Left kidney (tissue), 2 donors: Measurements from ENCODE around the gene CTNNA1. TPM values are rescaled to one million over a fixed set of nuclear protein-coding genes. Genes with fewer than 3 reads are reported as not detected.

ENCODE experiments used
- DNase-seq: peaks from one replicate; pipeline ENCODE4 v3.0.0-alpha.2; 2013
- polyA plus RNA-seq: library from polyadenylated mRNA; unstranded; fragments of 120-200 nt; gene quantifications from one replicate; pipeline ENCODE4 v1.2.1, GENCODE V29; 2013; ENCODE audit not compliant: insufficient read length

The CTNNA1 gene
- polyA plus RNA-seq, 1 donor: 423 TPM

DNA sequence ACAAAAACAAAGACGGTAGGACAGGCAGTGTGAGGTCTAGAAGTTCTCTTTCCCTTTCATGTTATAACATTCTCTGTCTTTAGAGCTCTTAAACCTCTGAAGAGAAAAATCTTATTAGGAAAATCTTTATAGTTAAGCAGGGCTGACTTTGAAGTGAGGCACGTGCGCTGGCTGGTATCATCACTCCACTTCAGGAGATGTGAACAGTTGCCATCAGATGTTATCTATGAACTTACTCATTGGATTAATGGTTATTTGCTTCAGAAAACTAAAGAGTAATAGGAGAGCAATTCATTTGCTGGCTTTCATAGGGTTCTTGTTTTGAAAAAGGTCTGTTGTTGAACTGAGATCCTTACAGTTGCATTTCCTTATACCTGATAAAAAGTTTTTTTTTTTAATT, 96.2 kb downstream of the CTNNA1 start:
- DNase-seq: no peak

DNA sequence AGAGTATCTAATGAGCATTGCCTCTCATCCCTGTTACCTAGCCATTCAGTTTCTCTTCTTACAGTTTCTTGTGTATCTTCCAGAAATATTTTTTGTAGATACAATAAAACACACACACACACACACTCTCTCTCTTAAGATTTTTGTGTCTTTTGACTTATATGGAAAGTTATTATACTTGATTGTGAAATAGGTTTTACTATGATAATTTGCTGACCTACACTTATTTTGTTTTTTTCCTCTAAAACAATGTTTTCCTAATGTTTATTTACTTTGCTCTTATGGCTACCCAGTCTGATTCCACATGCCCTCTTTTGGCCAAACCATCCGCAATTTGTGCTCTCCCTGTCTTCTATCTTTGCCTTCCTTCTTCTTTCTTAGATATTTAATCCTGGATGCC, 96.7 kb downstream of the CTNNA1 start:
- no peak for DNase-seq

DNA sequence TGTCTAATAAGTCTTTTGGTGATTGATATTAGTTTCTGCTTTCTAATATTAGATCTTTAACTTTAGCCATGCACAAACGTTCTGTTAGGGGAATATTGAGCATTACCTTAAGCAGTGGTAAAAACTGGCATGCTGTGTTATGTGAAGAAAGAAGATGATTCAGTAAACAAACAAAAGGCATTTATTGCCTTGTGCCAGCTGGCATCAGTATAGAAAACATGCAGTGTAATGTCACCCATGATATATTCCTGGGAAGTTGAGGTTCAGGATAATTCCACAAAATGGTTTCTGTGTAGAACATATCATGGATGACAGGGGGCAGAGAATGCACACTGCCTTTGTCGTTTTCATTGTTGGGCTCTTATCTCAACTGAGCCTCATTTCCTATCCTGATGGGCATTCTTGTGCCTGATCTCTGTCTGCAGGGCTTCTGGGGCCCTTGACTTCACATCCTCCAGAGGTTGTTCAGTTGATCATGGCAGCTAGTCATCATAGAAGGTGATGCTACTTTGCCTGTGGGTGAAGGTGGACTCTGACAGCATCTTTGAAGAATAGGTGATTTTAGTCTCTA, 97.7 kb downstream of the CTNNA1 start:
- no peak for DNase-seq

DNA sequence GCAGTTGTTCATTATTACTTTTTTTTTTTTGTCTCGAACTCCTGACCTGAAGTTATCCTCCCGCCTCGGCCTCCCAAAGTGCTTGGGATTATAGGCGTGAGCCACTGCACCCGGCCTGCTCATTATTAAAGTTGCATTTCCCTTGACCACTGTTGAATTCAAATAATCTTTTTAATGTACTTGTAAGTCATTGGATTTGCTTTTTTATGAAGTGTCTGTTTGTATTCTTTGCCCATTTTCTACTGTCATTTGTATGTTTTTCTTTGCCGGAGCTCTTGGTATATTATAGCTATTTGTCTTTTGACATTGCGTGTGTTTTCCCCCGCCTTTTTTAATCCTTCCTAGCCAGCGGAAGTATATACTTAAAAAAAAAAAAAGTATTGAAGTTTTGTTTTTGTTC, 99.9 kb downstream of the CTNNA1 start:
- no peak for DNase-seq

DNA sequence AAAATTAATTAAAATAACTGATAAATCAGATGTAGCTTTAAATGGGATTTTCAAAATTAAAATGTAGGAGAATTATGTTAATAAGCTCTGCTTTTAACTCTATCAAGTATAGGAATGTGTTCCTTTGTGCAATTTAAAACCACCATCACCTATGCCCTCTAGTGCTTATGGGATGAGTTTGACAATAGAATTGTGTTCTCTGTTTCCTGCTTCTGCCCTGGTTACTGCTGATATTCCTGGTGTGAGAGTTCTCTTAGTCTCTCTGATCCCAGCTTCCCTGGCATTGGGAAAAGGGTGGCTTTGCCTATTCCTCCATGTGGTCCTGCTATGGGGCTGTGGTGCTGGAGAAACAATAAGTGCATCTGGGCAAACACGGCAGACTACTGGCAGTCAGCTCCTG, 113.8 kb downstream of the CTNNA1 start:
- no peak for DNase-seq

DNA sequence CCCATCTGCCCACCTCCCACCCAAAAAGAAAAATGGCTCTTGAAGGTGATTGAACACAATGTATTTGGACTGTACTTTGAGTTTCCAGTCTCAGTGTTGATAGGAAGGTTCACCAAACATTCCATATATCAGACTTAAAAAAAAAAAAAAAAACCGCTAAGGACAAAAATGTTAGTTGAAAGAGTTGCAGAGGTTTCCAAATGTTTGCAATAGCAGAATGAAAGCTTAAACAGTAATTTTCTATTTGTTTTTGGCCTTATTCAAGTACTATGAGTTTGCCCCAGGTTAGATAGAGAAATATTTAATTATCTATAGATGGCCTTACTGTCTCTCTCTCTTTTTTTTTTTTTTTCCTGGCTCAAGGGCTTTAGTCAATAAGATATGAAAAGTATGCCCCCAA, 115.8 kb downstream of the CTNNA1 start:
- DNase-seq: no peak

DNA sequence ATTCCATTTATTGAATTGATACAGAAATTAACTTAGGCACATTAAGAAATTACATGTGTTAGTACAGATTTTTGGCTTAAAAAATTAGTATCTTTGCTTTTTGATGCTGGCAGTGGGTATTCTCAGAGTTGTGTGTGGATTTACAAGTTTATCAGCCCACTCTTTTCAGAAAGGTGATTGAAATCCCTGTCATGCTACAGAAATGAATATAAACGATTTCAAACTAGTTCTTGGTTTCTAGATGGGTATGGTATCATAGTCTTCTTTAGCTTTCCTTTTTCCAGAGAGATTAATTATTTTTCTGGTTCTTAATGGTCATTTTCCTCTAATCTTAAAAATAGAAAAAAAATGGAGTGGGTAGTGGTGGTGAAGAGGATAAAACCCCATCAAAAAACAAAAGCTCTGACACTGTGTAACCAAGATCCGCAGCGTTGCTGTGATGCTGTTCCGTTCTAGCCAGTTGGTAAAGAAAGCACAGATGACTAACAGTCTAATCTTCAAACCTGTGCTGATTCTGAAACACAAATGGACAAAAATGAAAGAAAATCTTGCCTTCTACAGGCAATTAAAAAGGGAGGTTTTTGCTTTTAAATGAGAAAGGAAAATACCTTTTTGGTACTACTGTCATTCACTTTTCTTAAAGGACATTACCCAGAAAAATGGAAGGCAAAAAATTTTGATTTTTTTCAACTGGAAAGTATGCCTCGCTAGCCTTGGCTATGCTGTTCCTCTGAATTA, 116.7 kb downstream of the CTNNA1 start:
- no peak for DNase-seq

DNA sequence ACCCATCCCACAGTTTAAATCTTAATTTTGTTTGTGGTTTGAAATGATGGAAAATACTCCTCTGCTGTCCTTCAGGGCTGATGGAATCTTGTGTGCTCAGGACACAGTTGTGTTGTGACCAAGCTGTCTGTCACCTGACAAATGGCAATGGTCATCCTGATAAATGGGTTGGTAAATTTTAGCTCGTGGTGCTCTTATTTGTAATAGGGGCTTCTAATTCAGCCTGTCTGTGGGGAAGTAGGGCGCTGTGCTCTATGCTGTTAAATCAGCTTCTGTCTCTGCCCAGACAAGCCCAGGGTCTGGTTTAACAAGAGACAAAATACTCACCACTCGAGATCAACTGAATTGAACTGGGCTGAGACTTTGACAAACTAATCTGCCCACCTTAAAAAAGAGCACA, 117.4 kb downstream of the CTNNA1 start:
- DNase-seq: no peak

DNA sequence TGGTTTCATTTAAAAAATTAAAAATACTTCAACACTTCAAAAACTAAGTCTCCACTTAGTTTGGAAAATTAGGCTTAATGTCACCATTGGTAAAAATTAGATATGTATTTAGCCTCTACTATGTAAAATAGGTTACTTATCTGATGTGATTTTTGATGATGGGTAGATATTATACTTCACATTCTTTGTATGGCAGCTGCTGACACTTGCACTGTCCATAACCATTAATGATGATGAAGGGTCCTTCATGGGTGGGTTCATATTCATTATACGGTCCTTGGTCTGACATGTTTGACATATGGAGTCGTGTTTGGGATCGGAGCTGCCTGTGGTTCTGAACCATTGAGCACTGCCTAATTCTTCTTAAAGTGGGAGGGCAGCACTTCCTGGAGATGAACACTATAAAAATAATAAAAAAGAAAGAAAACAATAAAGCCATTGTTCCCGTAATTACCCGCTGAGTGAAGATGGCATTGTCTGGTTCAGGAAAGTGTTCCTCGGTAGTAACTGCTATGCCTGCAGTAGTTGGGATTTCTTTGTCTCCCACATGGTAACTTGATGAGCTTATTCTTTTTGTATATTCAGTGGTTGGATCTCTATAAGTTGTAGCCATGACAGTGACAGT, 119.7 kb downstream of the CTNNA1 start:
- no peak for DNase-seq

DNA sequence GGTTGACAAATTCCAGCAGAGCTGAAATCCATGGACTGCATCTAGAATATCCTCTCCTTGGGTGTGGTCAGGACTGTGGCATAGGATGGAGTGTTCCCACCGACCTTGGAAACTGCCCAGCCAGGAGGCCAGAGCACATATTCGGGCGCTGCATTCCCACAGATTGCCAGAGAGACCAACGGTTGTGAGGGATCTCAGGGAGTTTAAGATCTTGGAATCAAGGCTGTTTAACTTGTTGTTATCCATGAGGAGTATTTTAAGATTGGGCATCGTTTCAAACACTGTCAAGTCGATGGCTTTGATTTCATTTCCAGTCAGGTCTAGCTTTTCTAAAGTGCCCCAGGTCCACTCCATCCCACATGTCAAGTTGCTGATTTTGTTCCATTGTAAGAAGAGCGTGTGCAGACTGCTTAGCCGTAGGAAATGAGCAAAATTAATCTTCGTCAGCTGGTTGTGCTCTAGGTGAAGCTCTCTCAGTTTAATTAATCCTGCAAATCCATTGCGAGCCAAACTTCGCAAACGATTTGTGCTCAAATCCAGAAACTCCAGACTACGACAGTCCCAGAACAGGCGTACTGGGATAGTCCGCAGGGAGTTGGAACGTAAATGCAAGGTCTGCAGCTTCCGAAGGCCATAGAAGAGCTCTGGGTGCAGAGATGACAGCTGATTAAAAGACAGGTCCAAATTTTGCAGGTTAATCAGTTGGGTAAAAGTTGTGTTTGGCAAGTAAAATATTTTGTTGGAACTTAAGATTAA, 120.4 kb downstream of the CTNNA1 start:
- DNase-seq: no peak

DNA sequence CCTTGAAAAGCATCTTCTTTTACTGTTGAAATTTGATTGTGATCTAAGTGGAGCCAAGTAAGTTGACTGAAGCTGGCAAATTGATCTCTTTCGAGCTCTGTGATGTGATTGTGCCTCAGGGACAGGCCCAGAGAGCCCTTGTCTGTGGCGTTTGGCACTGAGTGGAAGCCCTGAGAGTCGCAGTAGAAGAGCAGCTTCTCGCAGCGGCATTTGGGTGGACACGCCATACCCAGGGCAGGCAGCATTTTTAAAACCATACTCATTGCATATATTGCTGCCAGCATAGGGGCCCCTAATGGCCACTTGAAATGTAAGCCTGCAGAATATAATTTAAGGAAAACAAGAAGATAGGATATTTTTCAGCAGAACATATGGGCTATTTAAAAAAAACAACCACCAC, 121.0 kb downstream of the CTNNA1 start:
- no peak for DNase-seq

DNA sequence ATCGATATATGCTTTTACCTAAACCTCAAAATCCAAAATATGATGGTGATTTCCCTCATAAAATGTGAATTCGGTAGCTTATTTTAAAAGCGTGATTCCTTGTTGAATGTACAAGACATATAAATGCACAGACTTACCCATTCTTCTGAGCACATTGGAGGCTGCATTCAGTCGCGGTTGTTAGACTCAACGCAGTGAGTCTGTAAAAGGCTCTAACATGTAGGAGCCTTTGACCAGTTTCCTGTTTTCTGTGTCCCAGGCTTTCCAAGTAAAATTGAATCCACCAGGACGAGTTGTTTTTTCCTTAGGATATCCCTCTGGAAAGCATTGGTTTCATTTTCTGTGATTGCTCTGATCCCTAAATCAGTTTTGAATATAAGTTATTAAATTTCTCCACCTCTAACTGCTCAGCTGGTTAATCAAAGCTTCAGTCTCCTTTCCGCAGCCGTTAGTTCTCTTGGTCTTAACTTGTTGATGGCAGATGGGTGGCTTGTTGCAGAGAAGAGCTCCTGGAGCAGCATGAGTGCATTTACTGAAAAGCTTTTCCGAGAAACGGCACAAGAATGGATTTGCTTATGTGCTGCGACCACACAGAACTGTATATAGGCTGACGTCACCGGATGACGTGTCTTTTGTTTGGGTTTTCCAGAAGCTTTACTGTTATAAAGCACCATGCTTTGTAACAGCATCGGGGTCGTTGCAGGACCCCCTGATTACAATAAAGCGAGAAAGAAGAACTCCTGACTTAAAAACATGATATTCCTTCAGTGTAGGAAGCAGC, 121.7 kb downstream of the CTNNA1 start, which contains the start of gene LRRTM2:
Gene LRRTM2 (minus strand): TSS at position 565 of the 781 bp plus-strand sequence. CDS start 424 bp downstream, at position 141.
- peak; percentile 56 for DNase-seq

DNA sequence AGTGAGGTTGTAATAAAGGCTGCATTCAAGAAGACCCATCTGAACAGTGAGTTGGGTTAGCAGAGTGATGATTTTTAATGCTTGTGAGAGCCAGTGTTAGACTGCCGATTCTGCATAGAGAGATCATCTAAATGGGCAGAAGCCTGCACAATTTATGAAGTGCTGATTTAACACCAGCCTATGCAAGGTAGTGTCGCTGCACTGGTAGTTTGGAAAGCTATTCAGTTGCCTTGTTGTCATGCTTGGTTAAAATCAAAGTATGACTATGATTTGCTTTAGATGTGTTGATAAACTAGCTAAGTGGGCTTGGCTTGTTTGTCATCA, 122.3 kb downstream of the CTNNA1 start:
- DNase-seq: no peak

DNA sequence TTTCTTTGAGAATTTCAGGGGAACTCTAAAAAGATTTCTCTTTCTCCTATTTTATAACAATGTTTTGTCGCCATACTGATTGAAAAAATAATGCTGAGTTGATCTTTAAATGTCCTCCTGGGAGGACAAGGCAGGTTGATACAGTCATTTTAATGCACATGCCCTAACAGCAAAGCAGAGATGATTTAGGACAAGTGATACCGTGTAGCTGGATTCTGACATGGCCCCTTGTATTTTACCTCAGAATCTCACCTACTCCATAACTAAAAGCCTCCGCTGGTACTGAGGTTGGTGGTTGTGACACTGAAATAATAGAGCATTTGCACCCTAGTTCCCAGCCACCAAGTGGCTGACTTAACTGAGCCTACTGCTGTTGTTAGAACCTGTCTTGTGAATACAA, 122.7 kb downstream of the CTNNA1 start:
- no peak for DNase-seq

DNA sequence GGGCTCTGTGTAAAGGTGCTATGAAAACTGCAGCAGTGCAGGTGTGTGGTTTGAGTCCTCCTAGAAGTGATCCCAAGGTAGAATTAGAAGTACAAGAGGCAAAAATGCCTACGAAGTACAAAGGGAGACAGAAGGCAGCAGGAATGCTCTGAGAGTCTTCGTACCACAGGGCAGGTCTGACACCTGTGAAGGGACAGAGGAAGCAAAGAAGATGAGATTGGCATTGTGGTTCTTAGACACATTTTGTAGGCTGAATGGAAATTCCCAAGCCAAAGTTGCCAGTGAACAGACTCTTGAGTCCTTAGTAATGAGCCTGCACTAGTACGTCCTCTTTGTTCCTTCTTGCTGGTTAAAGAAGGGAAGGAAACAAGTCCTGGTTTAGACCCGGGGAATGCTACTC, 123.6 kb downstream of the CTNNA1 start:
- no peak for DNase-seq

DNA sequence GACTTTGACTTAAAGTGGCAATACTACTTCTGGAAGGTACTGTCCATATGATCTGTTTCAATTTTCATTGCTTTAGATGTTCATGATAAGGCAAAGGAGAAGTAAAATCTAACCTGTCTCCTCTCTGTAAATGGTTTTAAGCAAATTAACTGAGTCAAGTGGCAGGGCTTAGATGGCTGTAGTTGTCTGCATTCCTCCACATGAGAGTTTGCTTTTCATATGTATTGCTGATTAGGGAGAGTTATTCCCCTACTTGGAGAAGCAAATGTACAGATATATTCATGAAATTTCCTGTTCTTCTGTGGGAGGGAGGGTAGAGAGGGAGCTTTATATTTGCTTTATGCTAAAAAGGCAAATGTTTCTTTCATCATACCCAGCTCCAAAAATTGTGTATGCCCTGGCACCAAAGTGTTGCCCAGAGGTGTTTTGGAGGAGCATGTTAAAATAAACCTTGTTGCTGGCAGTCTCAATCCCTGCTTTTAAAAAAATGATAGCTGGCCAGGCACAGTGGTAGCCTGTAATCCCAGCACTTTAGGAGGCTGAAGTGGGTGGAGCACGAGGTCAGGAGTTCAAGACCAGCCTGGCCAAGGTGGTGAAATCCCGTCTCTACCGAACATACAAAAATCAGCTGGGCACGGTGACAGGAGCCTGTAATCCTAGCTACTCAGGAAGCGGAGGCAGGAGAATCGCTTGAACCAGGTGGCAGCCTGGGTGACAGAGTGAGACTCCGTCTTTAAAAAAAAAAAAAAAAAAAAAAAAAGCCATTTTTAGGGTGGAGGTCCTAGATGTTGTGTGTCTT, 125.4 kb downstream of the CTNNA1 start:
- no peak for DNase-seq

DNA sequence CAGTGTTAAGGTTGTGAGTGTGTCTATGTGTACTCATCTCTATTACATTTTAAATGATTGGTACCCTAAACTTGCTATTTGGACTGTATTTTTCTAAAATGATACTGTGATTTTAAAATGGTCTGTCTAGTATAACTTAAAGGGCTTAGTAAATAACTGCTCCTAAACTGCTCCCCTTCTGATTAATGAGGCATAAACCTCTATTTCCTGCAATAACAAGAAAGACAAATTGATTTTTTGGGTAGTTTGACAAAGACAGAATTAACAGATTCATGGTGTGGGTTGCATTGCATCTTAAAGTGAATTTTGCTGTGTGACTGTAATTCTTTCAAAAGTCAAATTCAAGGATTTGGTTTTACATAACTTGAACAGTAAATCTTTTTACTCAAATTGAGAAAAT, 130.0 kb downstream of the CTNNA1 start:
- DNase-seq: no peak

DNA sequence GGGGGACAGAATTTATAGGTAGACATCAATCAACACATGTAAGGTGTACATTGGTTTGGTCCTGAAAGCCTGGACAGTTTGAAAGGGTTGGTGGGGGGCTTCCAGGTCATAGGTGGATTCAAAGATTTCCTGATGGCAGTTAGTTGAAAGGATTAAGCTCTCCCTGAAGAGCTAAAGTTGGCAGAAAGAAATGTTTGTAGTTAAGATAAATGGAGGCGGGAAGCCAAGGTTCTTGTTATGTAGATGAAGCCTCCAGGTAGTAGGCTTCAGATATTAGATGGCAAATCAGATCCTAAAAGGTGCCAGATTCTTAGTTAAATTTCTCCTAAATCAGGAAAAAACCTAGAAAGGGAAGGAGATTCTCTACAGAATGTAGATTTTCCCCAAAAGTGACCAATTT, 130.9 kb downstream of the CTNNA1 start:
- no peak for DNase-seq

DNA sequence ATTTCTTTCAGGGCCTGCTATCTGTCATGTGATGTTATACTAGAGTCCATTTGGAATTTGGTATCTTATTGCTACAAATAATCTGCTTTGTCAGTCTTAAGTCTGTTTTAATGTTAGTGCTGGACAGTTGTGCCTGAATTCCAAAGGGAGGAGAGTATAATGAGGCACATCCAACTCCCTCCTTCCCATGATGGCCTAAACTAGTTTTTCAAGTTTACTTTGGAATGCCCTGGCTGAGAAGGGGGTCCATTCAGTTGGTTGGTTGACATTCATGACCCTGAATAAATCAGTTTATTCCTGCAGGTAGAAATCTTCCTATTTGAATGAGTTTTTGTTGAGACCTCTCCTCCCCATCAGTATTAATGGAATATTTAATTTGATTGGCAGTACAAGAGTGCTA, 131.3 kb downstream of the CTNNA1 start:
- no peak for DNase-seq

DNA sequence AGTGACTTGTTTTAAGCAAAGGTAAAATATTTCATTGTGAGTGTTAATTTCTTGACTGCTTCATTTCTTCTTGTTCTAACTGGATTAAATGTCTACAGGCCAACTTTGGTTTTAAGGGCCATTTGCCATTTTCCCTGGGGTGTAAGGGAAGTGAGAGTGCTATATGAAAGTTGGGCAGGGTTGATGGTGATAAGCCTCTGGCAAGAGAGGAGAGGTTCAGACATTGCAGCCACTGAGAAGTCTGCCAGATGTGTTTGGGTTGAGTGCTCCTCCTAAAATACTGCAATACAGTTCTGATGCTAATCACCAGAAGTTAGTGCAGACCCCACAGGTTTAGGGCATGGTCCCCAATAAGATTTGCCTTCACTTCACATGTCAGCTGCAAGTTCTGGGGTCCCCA, 136.8 kb downstream of the CTNNA1 start:
- no peak for DNase-seq

DNA sequence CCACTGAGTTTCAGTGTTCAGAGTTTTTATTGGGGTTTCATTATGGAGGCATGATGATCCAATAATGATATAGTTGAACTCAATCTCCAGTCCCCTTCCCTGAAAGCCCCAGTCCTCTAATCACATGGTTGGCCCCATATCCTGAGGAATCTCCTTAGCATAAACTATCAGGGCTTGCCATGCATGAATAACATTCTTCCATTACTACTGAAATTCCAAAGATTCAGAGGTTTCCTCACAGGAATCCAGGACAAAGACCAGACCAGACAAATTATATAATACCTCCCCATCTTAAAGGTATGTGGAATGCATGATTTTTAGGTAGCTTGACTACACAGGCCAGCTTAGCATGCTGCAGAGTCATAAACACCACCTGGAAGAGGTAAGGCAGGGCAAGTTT, 137.4 kb downstream of the CTNNA1 start:
- DNase-seq: no peak
